Smooth muscle cell (in vitro differentiated cells): ENCODE results near the gene VCPKMT. TPM values are rescaled to one million over a fixed set of nuclear protein-coding genes. Genes with fewer than 3 reads are reported as not detected.
"Not testable (repeated sequence)": the region's sequence is repeated elsewhere in the genome, so short reads cannot be mapped to it uniquely, and the experiment has no call there.

Source experiments
- DNase-seq: peaks from one replicate; lab custom pipeline; 2025; ENCODE audit not compliant: unreplicated experiment; lab: John Stamatoyannopoulos, UW
- H2AFZ ChIP-seq: fragments of 200-600 bp; sonication (generic); 2 replicates; pipeline ENCODE4 v1.6.0; 2016; ENCODE audit warnings: antibody characterized with exemption, low read depth, mild to moderate bottlenecking
- H3F3A ChIP-seq: fragments of 200-600 bp; sonication (generic); 2 replicates; pipeline ENCODE4 v1.6.0; 2017; ENCODE audit warnings: antibody characterized with exemption, low read depth
- H3K27ac ChIP-seq: fragments of 200-600 bp; sonication (generic); 2 replicates; pipeline ENCODE4 v1.5.1; 2016; ENCODE audit warnings: low read depth, mild to moderate bottlenecking
- H3K27me3 ChIP-seq: fragments of 200-600 bp; sonication (generic); 2 replicates; pipeline ENCODE4 v1.6.1; 2016; ENCODE audit warnings: low read depth, mild to moderate bottlenecking
- H3K36me3 ChIP-seq: fragments of 200-600 bp; sonication (generic); 2 replicates; pipeline ENCODE4 v1.5.1; 2016; ENCODE audit warnings: low read depth
- H3K4me1 ChIP-seq: fragments of 200-600 bp; sonication (generic); 2 replicates; pipeline ENCODE4 v1.5.1; 2016; ENCODE audit warnings: low read depth
- H3K4me2 ChIP-seq: fragments of 200-600 bp; sonication (generic); 2 replicates; pipeline ENCODE4 v1.6.0; 2016; ENCODE audit warnings: mild to moderate bottlenecking
- H3K4me3 ChIP-seq: fragments of 200-600 bp; sonication (generic); 2 replicates; pipeline ENCODE4 v1.5.1; 2016; ENCODE audit warnings: mild to moderate bottlenecking
- H3K79me2 ChIP-seq: fragments of 200-600 bp; sonication (generic); 2 replicates; pipeline ENCODE4 v1.6.0; 2016; ENCODE audit warnings: low read depth, mild to moderate bottlenecking
- H3K9ac ChIP-seq: fragments of 200-600 bp; sonication (generic); 2 replicates; pipeline ENCODE4 v1.6.0; 2016; ENCODE audit warnings: low read depth
- H3K9me3 ChIP-seq: fragments of 200-600 bp; sonication (generic); replicated peaks from 2 replicates; pipeline ENCODE4 v1.5.1; 2016; ENCODE audit warnings: low read depth
- H4K20me1 ChIP-seq: fragments of 200-600 bp; sonication (generic); 2 replicates; pipeline ENCODE4 v1.6.0; 2016; ENCODE audit warnings: low read depth
- CTCF ChIP-seq: fragments of 200-600 bp; sonication (generic); IDR thresholded peaks from 2 replicates; pipeline ENCODE4 v1.5.1; 2017; ENCODE audit warnings: borderline replicate concordance, mild to moderate bottlenecking, antibody characterized with exemption; ENCODE audit not compliant: insufficient read depth, poor library complexity, severe bottlenecking
- WGBS: methylation state at CpG from one replicate; pipeline ENCODE4 v1.1.7; 2016; ENCODE audit warnings: low lambda C conversion rate; 5-methylcytosine and 5-hydroxymethylcytosine counted together
- polyA plus RNA-seq: library from polyadenylated mRNA; unstranded; fragments of >200 nt; fragmentation: Nextera tagmentation; extraction: Ambion mirVana; gene quantifications from 2 replicates; pipeline ENCODE4 v1.2.1, GENCODE V29; 2016
- total RNA-seq: library from RNA; depleted of rRNA; stranded (reverse); fragments of >200 nt; gene quantifications from 2 replicates; pipeline ENCODE4 v1.2.3, GENCODE V29; 2014

VCPKMT gene
- total and polyA plus RNA-seq, 2 experiments from 2014 or later: 13.0 to 17.0 TPM

DNA sequence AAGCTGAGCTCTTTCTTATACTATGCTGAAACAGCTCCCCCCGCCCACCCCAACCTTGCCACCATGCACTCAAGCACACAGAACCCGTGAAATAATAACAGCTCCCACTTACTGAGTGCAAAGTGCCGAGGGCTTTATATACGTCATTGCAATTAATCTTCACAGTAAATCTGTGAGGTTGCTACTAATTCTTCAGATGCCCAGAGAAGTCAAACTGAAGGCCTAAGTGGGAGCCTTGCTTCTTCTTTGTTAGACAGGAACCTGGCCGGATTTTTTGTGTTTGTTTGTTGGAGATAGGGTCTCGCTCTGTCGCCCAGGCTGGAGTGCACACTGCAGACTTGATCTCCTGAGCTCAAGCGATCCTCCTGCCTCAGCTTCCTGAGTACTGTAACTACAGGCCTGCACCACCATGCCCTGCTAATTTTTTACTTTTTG lies 34.0 kb downstream of the VCPKMT start:
- Histone ChIP-seq H3K9me3 (no peaks in the 10 kb centered on the region), H3K27me3 (no peaks in the 10 kb centered on the region), H4K20me1 (no peaks in the 10 kb centered on the region), H3K9ac (peak overlapping the region; percentile 74), H3F3A (peaks cover 22% of the 10 kb centered on the region), H3K4me2 (peak overlapping the region; percentile 28), H3K4me3 (no peak overlapping the region), H3K27ac (peak overlapping the region; percentile 93), H3K4me1 (peaks cover 11% of the 10 kb centered on the region), H3K36me3 (no peaks in the 10 kb centered on the region), H3K79me2 (no peaks in the 10 kb centered on the region), H2AFZ (no peak overlapping the region)
- no peak for TF ChIP-seq CTCF
- no peak for DNase-seq
- 73% methylated on average over 8 of the region's 8 CpGs for WGBS

DNA sequence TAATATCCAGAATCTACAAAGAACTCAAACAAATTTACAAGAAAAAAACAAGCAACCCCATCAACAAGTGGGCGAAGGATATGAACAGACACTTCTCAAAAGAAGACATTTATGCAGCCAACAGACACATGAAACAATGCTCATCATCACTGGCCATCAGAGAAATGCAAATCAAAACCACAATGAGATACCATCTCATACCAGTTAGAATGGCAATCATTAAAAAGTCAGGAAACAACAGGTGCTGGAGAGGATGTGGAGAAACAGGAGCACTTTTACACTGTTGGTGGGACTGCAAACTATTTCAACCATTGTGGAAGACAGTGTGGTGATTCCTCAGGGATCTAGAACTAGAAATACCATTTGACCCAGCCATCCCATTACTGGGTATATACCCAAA lies 37.3 kb downstream of the VCPKMT start:
- not testable (repeated sequence) for H3K27ac ChIP-seq, H3K27me3 ChIP-seq, H3K9me3 ChIP-seq, H3K79me2 ChIP-seq, H3K36me3 ChIP-seq, H3K4me2 ChIP-seq, H3K4me3 ChIP-seq, H3K9ac ChIP-seq, DNase-seq, H2AFZ ChIP-seq, H4K20me1 ChIP-seq
- Histone ChIP-seq H3K4me1 (peaks cover 11% of the 10 kb centered on the region), H3F3A (peaks cover 16% of the 10 kb centered on the region)
- 96% methylated on average over 1 of the region's 1 CpG for WGBS

DNA sequence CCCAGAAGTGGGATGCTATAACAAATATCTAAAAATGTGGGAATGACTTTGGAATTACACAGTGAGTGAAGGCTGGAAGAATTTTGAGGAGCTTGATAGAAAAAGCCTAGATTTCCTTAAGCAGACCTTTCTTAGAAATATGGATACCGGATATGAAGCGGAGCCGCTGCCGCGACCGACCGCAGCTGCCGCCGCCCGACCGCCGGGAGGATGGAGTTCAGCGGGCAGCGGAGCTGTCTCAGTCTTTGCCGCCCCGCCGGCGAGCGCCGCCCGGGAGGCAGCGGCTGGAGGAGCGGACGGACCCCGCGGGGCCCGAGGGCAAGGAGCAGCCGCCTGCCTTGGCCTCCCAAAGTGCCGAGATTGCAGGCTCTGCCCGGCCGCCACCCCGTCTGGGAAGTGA lies 42.7 kb downstream of the VCPKMT start:
- not testable (repeated sequence) for H3K4me1 ChIP-seq, H3K9ac ChIP-seq, H3K4me3 ChIP-seq, H3K4me2 ChIP-seq, H3K27ac ChIP-seq, H3K79me2 ChIP-seq, H3K27me3 ChIP-seq, H3K36me3 ChIP-seq, H4K20me1 ChIP-seq, H3K9me3 ChIP-seq, DNase-seq, H2AFZ ChIP-seq, H3F3A ChIP-seq
- WGBS: over 99% methylated on average over 16 of the region's 32 CpGs

GRCh38 chr14:50072395-50072794 lies 44.0 kb downstream of the VCPKMT start:
- Histone ChIP-seq H3K4me1 (no peaks in the 10 kb centered on the region), H3F3A (no peaks in the 10 kb centered on the region), H3K4me3 (no peak overlapping the region), H3K36me3 (no peaks in the 10 kb centered on the region), H3K9me3 (no peaks in the 10 kb centered on the region), H3K27me3 (no peaks in the 10 kb centered on the region), H3K9ac (no peak overlapping the region), H2AFZ (no peak overlapping the region), H3K79me2 (no peaks in the 10 kb centered on the region), H3K4me2 (no peak overlapping the region), H3K27ac (no peak overlapping the region), H4K20me1 (no peaks in the 10 kb centered on the region)
- DNase-seq: no peak
- no peak for TF ChIP-seq CTCF
- WGBS: 93% methylated on average over 1 of the region's 1 CpG

DNA sequence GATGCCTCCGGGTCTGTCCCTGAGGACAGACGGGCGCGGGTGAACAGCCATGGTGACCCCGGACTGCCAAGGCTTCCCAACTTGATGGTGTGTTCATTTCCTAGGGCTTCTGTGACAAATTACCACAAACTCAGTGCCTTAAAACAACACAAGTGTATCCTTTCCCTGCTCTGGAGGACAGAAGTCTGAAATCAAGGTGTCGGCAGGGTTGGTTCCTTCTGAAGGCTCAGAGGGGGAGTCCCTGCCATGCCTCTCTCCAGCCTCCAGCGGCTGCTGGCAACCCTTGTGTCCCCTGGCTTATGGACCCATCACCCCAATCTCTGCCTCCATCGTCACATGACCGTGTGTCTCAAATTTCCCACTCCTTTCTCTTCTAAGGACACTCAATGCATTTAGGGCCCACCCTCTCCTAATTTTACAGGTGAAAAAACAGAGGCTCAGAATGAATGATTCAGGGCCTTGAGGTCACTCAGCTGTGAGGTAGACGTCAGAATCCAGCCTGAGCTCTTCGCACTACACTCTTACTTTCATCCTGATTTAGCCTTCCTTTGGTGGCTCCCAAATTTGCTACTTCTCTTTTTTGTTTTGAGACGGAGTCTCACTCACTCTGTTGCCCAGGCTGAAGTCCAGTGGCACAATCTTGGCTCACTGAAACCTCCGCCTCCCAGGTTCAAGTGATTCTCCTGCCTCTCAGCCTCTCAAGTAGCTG lies 45.4 kb downstream of the VCPKMT start:
- Histone ChIP-seq H2AFZ (no peak overlapping the region), H3K79me2 (no peaks in the 10 kb centered on the region), H3K9ac (no peak overlapping the region), H3F3A (no peaks in the 10 kb centered on the region), H3K4me1 (no peaks in the 10 kb centered on the region), H3K36me3 (no peaks in the 10 kb centered on the region), H3K4me2 (no peak overlapping the region), H4K20me1 (no peaks in the 10 kb centered on the region), H3K4me3 (no peak overlapping the region), H3K27me3 (no peaks in the 10 kb centered on the region), H3K9me3 (no peaks in the 10 kb centered on the region), H3K27ac (no peak overlapping the region)
- no peak for DNase-seq
- no peak for TF ChIP-seq CTCF
- WGBS: 86% methylated on average over 13 of the region's 13 CpGs
